HepG2 (cell line): Measurements from ENCODE around the gene ZMYND10. TPM values are rescaled to one million over a fixed set of nuclear protein-coding genes. Genes with fewer than 3 reads are reported as not detected.

ENCODE experiments used
- ATF7 ChIP-seq, 2 experiments: fragments of 450-650 bp in 1 of 2; sonication (generic) in 1 of 2; formaldehyde crosslinking in 1 of 2; IDR thresholded peaks; 2 replicates each; pipeline versions ENCODE4 v1.4.0 to v1.6.1; 2016 to 2020; ENCODE audit warnings: antibody characterized with exemption in 1 of 2, mild to moderate bottlenecking in 1 of 2, missing genetic modification reagents in 1 of 2
- CEBPZ ChIP-seq: IDR thresholded peaks from 2 replicates; pipeline ENCODE4 v1.6.1; 2012; ENCODE audit warnings: low read length, improper control_type of control experiment
- CENPT ChIP-seq: sonication (generic); formaldehyde crosslinking; IDR thresholded peaks from 2 replicates; pipeline ENCODE4 v1.8.0; 2022; ENCODE audit warnings: low read depth, mild to moderate bottlenecking, moderate library complexity, missing genetic modification reagents
- FLYWCH1 ChIP-seq: sonication (generic); formaldehyde crosslinking; IDR thresholded peaks from 2 replicates; pipeline ENCODE4 v1.8.1; 2023; ENCODE audit warnings: mild to moderate bottlenecking, missing genetic modification reagents
- HMGXB4 ChIP-seq, 2 experiments: sonication (generic) in 1 of 2; formaldehyde crosslinking in 1 of 2; IDR thresholded peaks; 2 replicates each; pipeline versions ENCODE4 v1.4.0 to v1.6.1; 2018 to 2020; ENCODE audit warnings: missing genetic modification reagents in 2 of 2, borderline replicate concordance in 1 of 2, low read depth in 1 of 2, mild to moderate bottlenecking in 1 of 2, missing biosample characterization in 1 of 2
- NR3C1 ChIP-seq: sonication (generic); formaldehyde crosslinking; IDR thresholded peaks from 2 replicates; pipeline ENCODE4 v1.4.0; 2020; ENCODE audit warnings: missing genetic modification reagents
- RBM39 ChIP-seq: fragments of 200-400 bp; formaldehyde crosslinking; IDR thresholded peaks from one replicate; pipeline ENCODE4 v1.6.1; 2018; ENCODE audit warnings: antibody characterized with exemption, mild to moderate bottlenecking, low read depth, low read length; ENCODE audit not compliant: poor library complexity, severe bottlenecking
- REXO4 ChIP-seq: sonication (generic); formaldehyde crosslinking; IDR thresholded peaks from 2 replicates; pipeline ENCODE4 v1.8.0; 2022; ENCODE audit warnings: missing genetic modification reagents, mild to moderate bottlenecking, borderline replicate concordance
- RFX3 ChIP-seq: IDR thresholded peaks from 2 replicates; pipeline ENCODE4 v1.6.1; 2016; ENCODE audit warnings: missing biosample characterization, missing genetic modification reagents
- TBX3 ChIP-seq: fragments of 450-650 bp; IDR thresholded peaks from 2 replicates; pipeline ENCODE4 v1.6.1; 2017; ENCODE audit warnings: antibody characterized with exemption, mild to moderate bottlenecking, inconsistent platforms, borderline replicate concordance
- TFDP1 ChIP-seq: IDR thresholded peaks from 2 replicates; pipeline ENCODE4 v1.6.1; 2016; ENCODE audit warnings: missing compliant biosample characterization, missing genetic modification reagents, borderline replicate concordance
- ZNF124 ChIP-seq: sonication (generic); formaldehyde crosslinking; IDR thresholded peaks from 2 replicates; pipeline ENCODE4 v1.4.0; 2020; ENCODE audit warnings: missing genetic modification reagents
- ZNF263 ChIP-seq: sonication (generic); formaldehyde crosslinking; IDR thresholded peaks from 2 replicates; pipeline ENCODE4 v1.4.0; 2020; ENCODE audit warnings: missing genetic modification reagents
- ZNF276 ChIP-seq: sonication (generic); formaldehyde crosslinking; IDR thresholded peaks from 2 replicates; pipeline ENCODE4 v1.4.0; 2020; ENCODE audit warnings: mild to moderate bottlenecking, low read depth, missing genetic modification reagents
- ZNF563 ChIP-seq: sonication (generic); formaldehyde crosslinking; IDR thresholded peaks from 2 replicates; pipeline ENCODE4 v1.8.0; 2022; ENCODE audit warnings: mild to moderate bottlenecking, moderate library complexity, missing genetic modification reagents
- ZNF607 ChIP-seq: sonication (generic); formaldehyde crosslinking; IDR thresholded peaks from 2 replicates; pipeline ENCODE4 v1.5.1; 2020; ENCODE audit warnings: missing genetic modification reagents, mild to moderate bottlenecking, borderline replicate concordance
- ZNF800 ChIP-seq: sonication (generic); formaldehyde crosslinking; IDR thresholded peaks from 2 replicates; pipeline ENCODE4 v1.4.0; 2020; ENCODE audit warnings: missing genetic modification reagents
- polyA plus RNA-seq, 8 experiments: library from polyadenylated mRNA; depleted of rRNA in 3 of 8; stranded (reverse) in 7 of 8; unstranded in 1 of 8; fragments of >200 nt; fragmentation: Illumina TruSeq in 4 of 8; extraction: Trizol in 4 of 8; gene quantifications; 2 replicates each; pipeline versions ENCODE4 v1.2.1 to v1.2.3, GENCODE V29; 2011 to 2016; ENCODE audit warnings: low read depth in 4 of 8, missing spikeins in 1 of 8, mixed read lengths in 1 of 8; ENCODE audit not compliant: insufficient read depth in 1 of 8
- total RNA-seq, 5 experiments: library from RNA; depleted of rRNA; stranded (reverse); fragments of >200 nt; fragmentation: Illumina TruSeq; extraction: Trizol; gene quantifications; 2 replicates each; pipeline ENCODE4 v1.2.3, GENCODE V29; 2016; ENCODE audit warnings: low read depth in 1 of 5

Gene ZMYND10
- total and polyA plus RNA-seq, 2 of the 13 experiments (the other 11 are each of a cell fraction or from before 2014, with no cell fraction given): 0.60 to 0.74 TPM

GRCh38 chr3:50298836-50299637 is 46.5 kb downstream of the ZMYND10 start, which contains the start of the genes HYAL3 and NAA80 (continued):
- TF ChIP-seq HMGXB4 (CRISPR knock-in tag; IDR thresholded peaks at IDR 0.05; ENCODE audit: borderline replicate concordance in 1 of 2, low read depth in 1 of 2): peak in 1 of 2 experiments; percentile 79; a peak in 2 of 4 replicates
- 0 out of 2 replicates have a peak, but pooled peaks have one; percentile 32 for TF ChIP-seq ZNF563 (CRISPR knock-in tag)
- TF ChIP-seq RBM39: no peak
- TF ChIP-seq ATF7 (IDR thresholded peaks at IDR 0.05): no peak; the same call in 1 of the 2 replicates
- TF ChIP-seq ATF7 (CRISPR knock-in tag; IDR thresholded peaks at IDR 0.05): no peak
- TF ChIP-seq TFDP1 (CRISPR knock-in tag): no peak; the same call in 1 of the 2 replicates
- TF ChIP-seq ZNF607 (CRISPR knock-in tag): peak; percentile 26; the same call in 1 of the 2 replicates
- peak; percentile 28; the same call in 1 of the 2 replicates for TF ChIP-seq REXO4 (CRISPR knock-in tag)
- TF ChIP-seq RFX3 (CRISPR knock-in tag): no peak
- TF ChIP-seq ZNF263 (CRISPR knock-in tag): no peak
- no peak for TF ChIP-seq ZNF124 (CRISPR knock-in tag)
- no peak for TF ChIP-seq ZNF276 (CRISPR knock-in tag)
- TF ChIP-seq ZNF800: peak; percentile 65
- peak; percentile 92 for TF ChIP-seq CENPT (CRISPR knock-in tag)
- TF ChIP-seq TBX3: peak; percentile 33; the same call in 1 of the 2 replicates
- TF ChIP-seq FLYWCH1 (CRISPR knock-in tag): no peak
- no peak for TF ChIP-seq CEBPZ
- TF ChIP-seq NR3C1 (CRISPR knock-in tag): no peak
